GM20000 (cell line): ENCODE measurements around the gene UBE2Q1.
"Not testable (repeated sequence)": the region's sequence is repeated elsewhere in the genome, so short reads cannot be mapped to it uniquely, and the experiment has no call there.

Experiments used
- DNase-seq: peaks from one replicate; pipeline ENCODE4 v3.0.0; 2012; ENCODE audit warnings: low spot score
- CTCF ChIP-seq: IDR thresholded peaks from 2 replicates; pipeline ENCODE4 v1.5.1; 2012; ENCODE audit warnings: mild to moderate bottlenecking, control low read depth; ENCODE audit errors: extremely low read depth, missing control alignments

Gene UBE2Q1

GRCh38 chr1:154541231-154541630 is 17.2 kb downstream of the UBE2Q1 start:
- no peak for DNase-seq
- no peak for TF ChIP-seq CTCF

- no peak for TF ChIP-seq CTCF
- no peak for DNase-seq
These were observed 18.7 kb downstream of the UBE2Q1 start for GRCh38 chr1:154539486-154540483.

- TF ChIP-seq CTCF, result no peak
- no peak for DNase-seq
These were observed 21.9 kb downstream of the UBE2Q1 start for GRCh38 chr1:154536570-154536969.

GRCh38 chr1:154533952-154534844 is 24.3 kb downstream of the UBE2Q1 start:
- peak; percentile 41 for DNase-seq

GRCh38 chr1:154531950-154532349 is 26.5 kb downstream of the UBE2Q1 start:
- not testable (repeated sequence) for DNase-seq

More at GRCh38 chr1:154533952-154534844, 24.3 kb downstream of the UBE2Q1 start:
- TF ChIP-seq CTCF, result no peak

GRCh38 chr1:154529308-154529707 is 29.2 kb downstream of the UBE2Q1 start:
- no peak for TF ChIP-seq CTCF
- no peak for DNase-seq

- TF ChIP-seq CTCF, result no peak
- DNase-seq, result no peak
These were observed 31.3 kb downstream of the UBE2Q1 start for GRCh38 chr1:154527192-154527591.
